ENCODE measurements around the gene MLXIPL. TPM values are rescaled to one million over a fixed set of nuclear protein-coding genes. Genes with fewer than 3 reads are reported as not detected.

Gene MLXIPL
- total RNA-seq, 2 donors from 2014 or later: 9.8 to 123 TPM

DNA sequence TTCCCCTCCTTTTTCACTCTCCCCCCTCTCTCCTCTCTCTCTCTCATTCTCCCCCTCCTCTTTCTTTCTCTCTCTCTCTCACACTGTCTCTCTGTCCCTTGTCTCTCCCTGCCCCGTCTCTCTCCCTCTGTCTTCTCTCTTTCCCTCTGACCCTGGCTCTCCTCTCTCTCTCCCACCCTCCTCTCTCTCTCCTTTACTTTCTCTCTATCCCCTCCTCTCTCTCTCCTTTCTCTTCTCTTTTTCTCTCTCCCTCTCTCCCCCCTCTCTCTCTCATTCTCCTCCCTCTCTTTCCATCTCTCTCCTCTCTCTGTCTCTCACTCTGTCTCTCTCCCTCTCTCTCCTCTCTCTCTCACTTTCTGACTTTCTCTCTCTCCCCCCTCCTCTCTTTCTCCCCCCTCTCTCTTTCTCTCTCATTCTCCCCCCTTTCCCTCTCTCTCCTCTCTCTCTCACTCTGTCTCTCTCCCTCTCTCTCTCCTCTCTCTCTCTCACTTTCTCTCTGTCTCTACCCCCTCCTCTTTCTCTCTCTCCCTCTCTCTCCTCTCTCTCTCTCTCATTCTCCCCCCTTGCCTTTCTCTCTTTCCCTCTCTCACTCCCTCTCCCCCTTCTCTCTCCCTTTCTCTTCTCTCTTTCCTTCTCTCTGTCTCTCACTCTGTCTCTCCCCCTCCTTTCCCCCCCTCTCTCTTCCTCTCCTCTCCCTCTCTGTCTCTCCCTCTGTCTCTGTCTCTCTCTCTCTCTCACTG lies 24.4 kb upstream of the MLXIPL start:
- no peak overlapping the region for H3K4me3 ChIP-seq
- no peaks in the 10 kb centered on the region for H3K9me3 ChIP-seq
- intact Hi-C loops (cut with DNase I): no loop called here
- no peaks in the 10 kb centered on the region for H3K4me1 ChIP-seq (replicated peaks)
- no peak overlapping the region for H3K27ac ChIP-seq
- 30% methylated on average over 1 of the region's 1 CpG for WGBS
- no peaks in the 10 kb centered on the region for H3K36me3 ChIP-seq
- DNase-seq (ENCODE audit: low spot score): no peak
- TF ChIP-seq POLR2AphosphoS5 (IDR thresholded peaks at IDR 0.05) (no peak), POLR2A (IDR thresholded peaks at IDR 0.05) (no peak)
- TF ChIP-seq, protein P1, sequence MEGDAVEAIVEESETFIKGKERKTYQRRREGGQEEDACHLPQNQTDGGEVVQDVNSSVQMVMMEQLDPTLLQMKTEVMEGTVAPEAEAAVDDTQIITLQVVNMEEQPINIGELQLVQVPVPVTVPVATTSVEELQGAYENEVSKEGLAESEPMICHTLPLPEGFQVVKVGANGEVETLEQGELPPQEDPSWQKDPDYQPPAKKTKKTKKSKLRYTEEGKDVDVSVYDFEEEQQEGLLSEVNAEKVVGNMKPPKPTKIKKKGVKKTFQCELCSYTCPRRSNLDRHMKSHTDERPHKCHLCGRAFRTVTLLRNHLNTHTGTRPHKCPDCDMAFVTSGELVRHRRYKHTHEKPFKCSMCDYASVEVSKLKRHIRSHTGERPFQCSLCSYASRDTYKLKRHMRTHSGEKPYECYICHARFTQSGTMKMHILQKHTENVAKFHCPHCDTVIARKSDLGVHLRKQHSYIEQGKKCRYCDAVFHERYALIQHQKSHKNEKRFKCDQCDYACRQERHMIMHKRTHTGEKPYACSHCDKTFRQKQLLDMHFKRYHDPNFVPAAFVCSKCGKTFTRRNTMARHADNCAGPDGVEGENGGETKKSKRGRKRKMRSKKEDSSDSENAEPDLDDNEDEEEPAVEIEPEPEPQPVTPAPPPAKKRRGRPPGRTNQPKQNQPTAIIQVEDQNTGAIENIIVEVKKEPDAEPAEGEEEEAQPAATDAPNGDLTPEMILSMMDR (IDR thresholded peaks at IDR 0.05): no peak
- peaks cover 3% of the 10 kb centered on the region for H3K27me3 ChIP-seq (replicated peaks; ENCODE audit: insufficient read depth)

DNA sequence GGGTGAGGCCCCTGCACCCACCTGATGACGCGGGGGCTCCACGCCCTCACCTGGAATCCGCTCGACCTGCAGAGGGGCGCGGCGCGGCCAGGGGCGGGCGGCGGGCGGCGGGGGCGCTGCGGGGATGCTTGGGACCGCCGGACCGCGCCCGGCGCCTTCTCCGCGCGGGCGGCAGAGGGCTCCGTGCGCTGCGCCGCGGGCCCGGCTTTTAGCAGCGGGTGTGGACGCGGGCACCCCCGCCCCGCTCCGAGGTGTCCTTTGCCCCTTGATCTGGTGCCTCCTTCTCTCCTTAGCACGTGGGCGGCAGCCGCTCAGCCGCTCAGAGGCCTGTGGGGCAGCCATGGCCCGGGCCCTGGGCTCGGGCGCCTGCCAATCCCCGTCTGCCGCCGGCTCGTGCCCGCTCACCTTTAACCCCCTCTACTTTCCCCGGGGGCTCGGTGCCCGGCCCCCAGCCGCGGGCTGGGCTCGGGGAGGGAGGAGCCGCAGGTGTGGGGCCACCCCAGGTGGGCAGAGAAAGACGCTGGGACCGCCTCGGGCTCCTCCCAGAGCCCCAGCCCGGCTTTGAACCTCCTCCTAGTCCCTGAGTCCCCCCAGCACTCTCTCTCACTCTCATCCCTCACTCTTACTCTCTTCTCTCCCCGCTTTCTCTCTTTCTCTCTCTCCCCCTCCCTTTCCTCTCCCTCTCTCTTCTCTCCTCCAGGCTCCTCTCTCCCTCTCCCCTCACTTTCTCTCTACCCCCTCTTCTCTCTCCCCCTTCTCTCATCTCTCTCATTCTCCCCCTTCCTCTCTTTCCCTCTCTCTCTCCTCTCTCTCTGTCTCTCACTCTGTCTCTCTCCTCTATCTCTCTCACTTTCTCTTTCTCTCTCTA lies 23.6 kb upstream of the MLXIPL start:
- peaks cover 3% of the 10 kb centered on the region for H3K27me3 ChIP-seq (replicated peaks; ENCODE audit: insufficient read depth)
- WGBS: 3% methylated on average over 28 of the region's 62 CpGs

DNA sequence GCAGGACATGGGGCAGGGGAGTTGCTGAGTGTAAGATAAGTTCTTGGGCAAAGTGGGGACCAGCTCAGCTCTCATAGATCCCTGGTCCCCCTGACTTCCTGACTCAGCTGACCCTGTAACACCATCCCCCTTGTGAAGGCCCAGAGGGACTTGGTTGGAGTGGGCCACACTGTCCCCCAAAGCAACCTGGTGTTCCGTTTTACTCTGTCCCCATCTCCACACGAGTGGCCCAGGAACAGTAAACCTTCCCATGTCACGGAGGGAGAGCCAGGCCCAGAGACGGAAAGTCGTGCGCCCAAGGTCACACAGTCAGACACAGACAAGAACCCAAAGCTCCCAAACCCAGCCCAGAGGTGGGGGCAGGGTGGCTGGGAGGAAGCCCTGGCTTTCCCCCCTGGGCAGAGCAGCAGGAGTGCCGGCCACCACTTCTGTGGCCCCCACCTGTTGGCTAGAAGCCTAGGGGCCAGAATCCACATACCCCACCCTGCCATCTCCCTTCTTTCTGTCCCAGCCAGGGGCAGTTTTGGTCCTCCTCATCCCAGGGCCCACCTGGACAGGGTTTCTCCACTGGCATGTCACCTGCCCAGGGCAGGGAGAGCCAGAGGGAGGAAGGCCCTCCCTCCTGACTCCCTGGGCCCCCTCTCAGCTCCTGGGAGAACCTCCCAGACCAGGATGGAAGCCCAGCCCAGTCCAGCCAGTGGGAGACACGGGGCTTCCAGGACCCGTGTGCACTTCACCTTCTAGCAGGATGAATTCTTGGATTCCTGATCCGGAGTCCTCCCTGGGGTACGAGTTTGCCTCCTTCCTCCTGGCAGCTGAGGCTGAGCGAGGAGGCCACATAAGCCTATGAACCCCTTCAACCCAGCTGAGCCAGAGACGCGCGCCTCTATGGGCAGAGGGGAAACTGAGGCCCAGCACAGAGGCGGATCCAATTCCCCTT lies 22.7 kb upstream of the MLXIPL start:
- Histone ChIP-seq H3K4me3 (no peak overlapping the region), H3K9me3 (no peaks in the 10 kb centered on the region), H3K27ac (no peak overlapping the region), H3K4me1 (replicated peaks) (no peaks in the 10 kb centered on the region), H3K36me3 (no peaks in the 10 kb centered on the region), H3K27me3 (replicated peaks; ENCODE audit: insufficient read depth) (peaks cover 3% of the 10 kb centered on the region)
- no peak for DNase-seq (ENCODE audit: low spot score)
- TF ChIP-seq, protein P1 (IDR thresholded peaks at IDR 0.05): no peak
- TF ChIP-seq POLR2A (IDR thresholded peaks at IDR 0.05): no peak
- WGBS: 61% methylated on average over 16 of the region's 16 CpGs
- intact Hi-C loops (cut with DNase I): no loop called here

More for the DNA sequence above, 23.6 kb upstream of the MLXIPL start:
- Histone ChIP-seq H3K4me1 (replicated peaks) (no peaks in the 10 kb centered on the region), H3K36me3 (no peaks in the 10 kb centered on the region), H3K9me3 (no peaks in the 10 kb centered on the region), H3K4me3 (peak overlapping the region; percentile 17 to 31), H3K27ac (no peak overlapping the region)
- DNase-seq (ENCODE audit: low spot score): no peak
- TF ChIP-seq POLR2AphosphoS5 (IDR thresholded peaks at IDR 0.05) (no peak), POLR2A (IDR thresholded peaks at IDR 0.05) (no peak)
- TF ChIP-seq, protein P1 (IDR thresholded peaks at IDR 0.05): no peak
- intact Hi-C loops (cut with DNase I): no loop called here

DNA sequence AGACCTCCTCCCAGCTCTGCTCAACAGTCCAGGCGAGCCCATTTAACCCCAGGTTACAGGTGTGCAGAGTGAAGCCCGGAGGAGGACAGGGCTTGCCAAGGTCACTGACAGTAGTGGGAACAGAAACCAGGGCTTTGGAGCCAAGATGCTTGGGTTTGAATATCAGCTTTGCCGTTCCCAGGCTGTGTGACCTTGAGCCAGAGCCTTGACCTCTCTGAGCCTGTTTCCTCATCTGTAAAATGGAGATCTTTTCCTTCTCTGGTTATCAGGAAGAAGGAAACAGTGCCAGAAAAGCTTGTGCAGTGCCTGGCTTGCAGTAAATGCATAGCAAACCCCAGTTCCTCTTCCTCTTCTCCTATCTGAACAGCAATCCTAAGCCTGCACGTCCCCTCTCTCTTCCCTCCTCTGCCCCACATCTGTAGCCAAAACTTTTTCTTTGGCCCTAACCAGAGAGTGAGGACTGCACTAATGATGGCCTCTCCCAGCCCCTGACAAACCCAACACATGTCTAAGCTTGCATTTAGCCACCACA lies 21.4 kb upstream of the MLXIPL start:
- no peak for DNase-seq (ENCODE audit: low spot score)
- WGBS: 70% methylated on average over 4 of the region's 4 CpGs
- peaks cover 3% of the 10 kb centered on the region for H3K27me3 ChIP-seq (replicated peaks; ENCODE audit: insufficient read depth)
- H3K27ac ChIP-seq: no peak overlapping the region
- no peaks in the 10 kb centered on the region for H3K4me1 ChIP-seq (replicated peaks)
- H3K4me3 ChIP-seq: no peak overlapping the region
- no peaks in the 10 kb centered on the region for H3K36me3 ChIP-seq
- TF ChIP-seq POLR2AphosphoS5 (IDR thresholded peaks at IDR 0.05) (no peak), POLR2A (IDR thresholded peaks at IDR 0.05) (no peak)
- TF ChIP-seq, protein P1 (IDR thresholded peaks at IDR 0.05): no peak
- intact Hi-C loops (cut with DNase I): no loop called here
- no peaks in the 10 kb centered on the region for H3K9me3 ChIP-seq

Data from prostate gland (tissue), 2 donors.